HEK293 (cell line): ENCODE measurements around the gene FRMPD4.

Source experiments
- FEZF1 ChIP-seq: fragments of 450-650 bp; formaldehyde crosslinking; IDR thresholded peaks from 2 replicates; pipeline ENCODE4 v1.5.1; 2016; ENCODE audit warnings: missing biosample characterization, missing genetic modification characterization
- HOXA7 ChIP-seq: sonication (generic); formaldehyde crosslinking; IDR thresholded peaks from 2 replicates; pipeline ENCODE4 v1.8.1; 2022; ENCODE audit warnings: missing genetic modification reagents, borderline replicate concordance
- KLF10 ChIP-seq: fragments of 450-650 bp; IDR thresholded peaks from 2 replicates; pipeline ENCODE4 v1.5.1; 2018; ENCODE audit warnings: missing biosample characterization, mild to moderate bottlenecking, missing genetic modification characterization
- KLF8 ChIP-seq: fragments of 450-650 bp; formaldehyde crosslinking; IDR thresholded peaks from 2 replicates; pipeline ENCODE4 v1.5.1; 2016; ENCODE audit warnings: missing biosample characterization, missing genetic modification characterization
- OSR2 ChIP-seq: fragments of 450-650 bp; formaldehyde crosslinking; IDR thresholded peaks from 2 replicates; pipeline ENCODE4 v1.5.1; 2016; ENCODE audit warnings: missing biosample characterization, missing genetic modification characterization
- PRDM1 ChIP-seq: fragments of 450-650 bp; formaldehyde crosslinking; IDR thresholded peaks from 2 replicates; pipeline ENCODE4; 2016; ENCODE audit warnings: missing biosample characterization, missing genetic modification characterization
- SP7 ChIP-seq: fragments of 450-650 bp; formaldehyde crosslinking; IDR thresholded peaks from 2 replicates; pipeline ENCODE4 v1.5.1; 2016; ENCODE audit warnings: missing biosample characterization, missing genetic modification characterization
- ZBTB20 ChIP-seq: fragments of 450-650 bp; formaldehyde crosslinking; IDR thresholded peaks from 2 replicates; pipeline ENCODE4 v1.5.1; 2016; ENCODE audit warnings: missing biosample characterization, missing genetic modification characterization
- ZFHX2 ChIP-seq: fragments of 450-650 bp; formaldehyde crosslinking; conservative IDR thresholded peaks from 2 replicates; pipeline ENCODE4 v1.5.1; 2016; ENCODE audit warnings: missing biosample characterization, missing genetic modification characterization
- ZFP3 ChIP-seq: fragments of 450-650 bp; formaldehyde crosslinking; IDR thresholded peaks from 2 replicates; pipeline ENCODE4 v1.5.1; 2016; ENCODE audit warnings: low read depth, missing biosample characterization, missing genetic modification characterization
- ZNF114 ChIP-seq: fragments of 450-650 bp; formaldehyde crosslinking; IDR thresholded peaks from 2 replicates; pipeline ENCODE4 v1.5.0; 2017; ENCODE audit warnings: missing biosample characterization, missing genetic modification characterization
- ZNF133 ChIP-seq: fragments of 450-650 bp; formaldehyde crosslinking; IDR thresholded peaks from 2 replicates; pipeline ENCODE4 v1.5.1; 2016; ENCODE audit warnings: missing biosample characterization, missing genetic modification characterization
- ZNF146 ChIP-seq: fragments of 450-650 bp; formaldehyde crosslinking; IDR thresholded peaks from 2 replicates; pipeline ENCODE4 v1.5.1; 2016; ENCODE audit warnings: missing biosample characterization, missing genetic modification characterization
- ZNF155 ChIP-seq: fragments of 450-650 bp; formaldehyde crosslinking; IDR thresholded peaks from 2 replicates; pipeline ENCODE4 v1.5.1; 2016; ENCODE audit warnings: missing biosample characterization, missing genetic modification characterization
- ZNF366 ChIP-seq: fragments of 450-650 bp; formaldehyde crosslinking; conservative IDR thresholded peaks from 2 replicates; pipeline ENCODE4 v1.5.1; 2016; ENCODE audit warnings: missing biosample characterization, missing genetic modification characterization
- ZNF48 ChIP-seq: fragments of 450-650 bp; formaldehyde crosslinking; IDR thresholded peaks from 2 replicates; pipeline ENCODE4 v1.5.1; 2016; ENCODE audit warnings: missing biosample characterization, missing genetic modification characterization
- ZNF548 ChIP-seq: fragments of 450-650 bp; formaldehyde crosslinking; IDR thresholded peaks from 2 replicates; pipeline ENCODE4 v1.5.1; 2016; ENCODE audit warnings: missing biosample characterization, missing genetic modification characterization
- ZNF571 ChIP-seq: fragments of 450-650 bp; formaldehyde crosslinking; IDR thresholded peaks from 2 replicates; pipeline ENCODE4 v1.5.0; 2017; ENCODE audit warnings: missing biosample characterization, missing genetic modification characterization
- ZNF596 ChIP-seq: fragments of 450-650 bp; IDR thresholded peaks from 2 replicates; pipeline ENCODE4 v1.5.0; 2018; ENCODE audit warnings: missing biosample characterization, mild to moderate bottlenecking, missing genetic modification characterization, moderate library complexity
- ZNF610 ChIP-seq: fragments of 450-650 bp; formaldehyde crosslinking; IDR thresholded peaks from 2 replicates; pipeline ENCODE4 v1.5.1; 2016; ENCODE audit warnings: missing biosample characterization, missing genetic modification characterization, borderline replicate concordance
- ZNF629 ChIP-seq: fragments of 450-650 bp; formaldehyde crosslinking; IDR thresholded peaks from 2 replicates; pipeline ENCODE4 v1.5.1; 2017; ENCODE audit warnings: missing biosample characterization, missing genetic modification characterization
- ZNF677 ChIP-seq: fragments of 450-650 bp; IDR thresholded peaks from 2 replicates; pipeline ENCODE4 v1.5.0; 2018; ENCODE audit warnings: missing biosample characterization, mild to moderate bottlenecking, missing genetic modification characterization, moderate library complexity
- ZSCAN30 ChIP-seq: fragments of 450-650 bp; IDR thresholded peaks from 2 replicates; pipeline ENCODE4 v1.5.1; 2018; ENCODE audit warnings: missing biosample characterization, mild to moderate bottlenecking, missing genetic modification characterization, moderate library complexity
- ZXDB ChIP-seq: fragments of 450-650 bp; formaldehyde crosslinking; IDR thresholded peaks from 2 replicates; pipeline ENCODE4 v1.5.1; 2016; ENCODE audit warnings: missing biosample characterization, missing genetic modification characterization
- TF ChIP-seq, protein P1 (sequence below): fragments of 450-650 bp; formaldehyde crosslinking; conservative IDR thresholded peaks from 2 replicates; pipeline ENCODE4 v1.5.1; 2016; ENCODE audit warnings: low read depth, missing biosample characterization, missing genetic modification characterization
- TF ChIP-seq, protein P2 (sequence below): fragments of 450-650 bp; formaldehyde crosslinking; IDR thresholded peaks from 2 replicates; pipeline ENCODE4 v1.5.1; 2016; ENCODE audit warnings: missing biosample characterization, missing genetic modification characterization
- TF ChIP-seq, protein P3 (sequence below): fragments of 450-650 bp; formaldehyde crosslinking; IDR thresholded peaks from 2 replicates; pipeline ENCODE4 v1.5.1; 2016; ENCODE audit warnings: missing biosample characterization, missing genetic modification characterization, low read depth
- TF ChIP-seq, protein P4 (sequence below): fragments of 450-650 bp; formaldehyde crosslinking; IDR thresholded peaks from 2 replicates; pipeline ENCODE4 v1.5.1; 2017; ENCODE audit warnings: missing biosample characterization, missing genetic modification characterization
- TF ChIP-seq, protein P5 (sequence below): fragments of 450-650 bp; formaldehyde crosslinking; IDR thresholded peaks from 2 replicates; pipeline ENCODE4 v1.5.1; 2016; ENCODE audit warnings: missing biosample characterization, missing genetic modification characterization

FRMPD4 gene

DNA sequence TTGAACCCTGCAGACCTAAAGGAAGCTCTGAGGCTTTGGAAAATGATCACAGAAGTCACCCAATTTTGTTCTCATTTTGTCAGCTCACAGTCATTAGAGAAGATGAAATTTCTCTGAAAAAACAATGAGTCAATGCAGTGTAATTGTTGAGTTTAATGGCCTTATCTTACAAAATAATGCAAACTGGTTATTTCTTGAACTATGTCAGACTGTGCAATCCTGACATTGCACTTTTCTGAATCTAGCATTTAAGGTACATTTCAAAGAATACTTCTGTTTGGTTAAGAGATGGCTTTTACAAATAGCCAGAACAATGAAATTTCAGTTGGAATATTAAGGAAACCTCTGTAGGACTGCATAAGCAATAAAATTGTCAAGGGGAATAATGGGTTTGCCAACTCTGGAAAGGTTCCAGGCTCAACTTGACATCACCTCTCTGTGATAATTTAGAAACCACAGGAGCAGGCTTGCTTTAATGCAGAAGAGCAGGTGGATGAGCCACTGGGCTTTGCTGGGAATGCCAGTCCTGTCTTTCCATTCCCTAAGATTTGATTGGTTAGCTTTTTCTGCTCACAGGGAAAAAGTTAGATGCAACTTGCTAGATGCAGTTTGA is 222.8 kb downstream of the FRMPD4 start (continued):
- 0 out of 2 replicates have a peak, but pooled peaks have one; percentile 19 for TF ChIP-seq KLF10 (tag by site-specific recombination)
- TF ChIP-seq KLF8 (tag by site-specific recombination) = 0 out of 2 replicates have a peak, but pooled peaks have one; percentile 25
- TF ChIP-seq ZNF548 (tag by site-specific recombination) = no peak
- peak; percentile 45; the same call in 1 of the 2 replicates for TF ChIP-seq ZSCAN30 (tag by site-specific recombination)
- TF ChIP-seq, protein P1, sequence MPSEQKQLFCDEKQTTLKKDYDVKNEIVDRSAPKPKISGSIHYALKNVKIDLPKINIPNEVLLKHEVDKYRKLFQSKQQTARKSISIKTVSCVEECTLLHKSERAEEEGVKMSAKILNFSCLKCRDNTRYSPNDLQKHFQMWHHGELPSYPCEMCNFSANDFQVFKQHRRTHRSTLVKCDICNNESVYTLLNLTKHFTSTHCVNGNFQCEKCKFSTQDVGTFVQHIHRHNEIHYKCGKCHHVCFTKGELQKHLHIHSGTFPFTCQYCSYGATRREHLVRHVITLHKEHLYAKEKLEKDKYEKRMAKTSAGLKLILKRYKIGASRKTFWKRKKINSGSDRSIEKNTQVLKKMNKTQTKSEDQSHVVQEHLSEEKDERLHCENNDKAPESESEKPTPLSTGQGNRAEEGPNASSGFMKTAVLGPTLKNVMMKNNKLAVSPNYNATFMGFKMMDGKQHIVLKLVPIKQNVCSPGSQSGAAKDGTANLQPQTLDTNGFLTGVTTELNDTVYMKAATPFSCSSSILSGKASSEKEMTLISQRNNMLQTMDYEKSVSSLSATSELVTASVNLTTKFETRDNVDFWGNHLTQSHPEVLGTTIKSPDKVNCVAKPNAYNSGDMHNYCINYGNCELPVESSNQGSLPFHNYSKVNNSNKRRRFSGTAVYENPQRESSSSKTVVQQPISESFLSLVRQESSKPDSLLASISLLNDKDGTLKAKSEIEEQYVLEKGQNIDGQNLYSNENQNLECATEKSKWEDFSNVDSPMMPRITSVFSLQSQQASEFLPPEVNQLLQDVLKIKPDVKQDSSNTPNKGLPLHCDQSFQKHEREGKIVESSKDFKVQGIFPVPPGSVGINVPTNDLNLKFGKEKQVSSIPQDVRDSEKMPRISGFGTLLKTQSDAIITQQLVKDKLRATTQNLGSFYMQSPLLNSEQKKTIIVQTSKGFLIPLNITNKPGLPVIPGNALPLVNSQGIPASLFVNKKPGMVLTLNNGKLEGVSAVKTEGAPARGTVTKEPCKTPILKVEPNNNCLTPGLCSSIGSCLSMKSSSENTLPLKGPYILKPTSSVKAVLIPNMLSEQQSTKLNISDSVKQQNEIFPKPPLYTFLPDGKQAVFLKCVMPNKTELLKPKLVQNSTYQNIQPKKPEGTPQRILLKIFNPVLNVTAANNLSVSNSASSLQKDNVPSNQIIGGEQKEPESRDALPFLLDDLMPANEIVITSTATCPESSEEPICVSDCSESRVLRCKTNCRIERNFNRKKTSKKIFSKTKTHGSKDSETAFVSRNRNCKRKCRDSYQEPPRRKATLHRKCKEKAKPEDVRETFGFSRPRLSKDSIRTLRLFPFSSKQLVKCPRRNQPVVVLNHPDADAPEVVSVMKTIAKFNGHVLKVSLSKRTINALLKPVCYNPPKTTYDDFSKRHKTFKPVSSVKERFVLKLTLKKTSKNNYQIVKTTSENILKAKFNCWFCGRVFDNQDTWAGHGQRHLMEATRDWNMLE (tag by site-specific recombination) = peak; percentile 23; the same call in 1 of the 2 replicates
- peak; percentile 60 for TF ChIP-seq OSR2 (tag by site-specific recombination)
- no peak for TF ChIP-seq ZNF133 (tag by site-specific recombination)
- no peak for TF ChIP-seq HOXA7 (CRISPR knock-in tag)
- peak; percentile 52; the same call in 1 of the 2 replicates for TF ChIP-seq ZNF629 (tag by site-specific recombination)
- no peak for TF ChIP-seq PRDM1 (tag by site-specific recombination)
- no peak for TF ChIP-seq ZNF677 (tag by site-specific recombination)
- TF ChIP-seq ZFHX2 (tag by site-specific recombination) = no peak
- TF ChIP-seq, protein P2, sequence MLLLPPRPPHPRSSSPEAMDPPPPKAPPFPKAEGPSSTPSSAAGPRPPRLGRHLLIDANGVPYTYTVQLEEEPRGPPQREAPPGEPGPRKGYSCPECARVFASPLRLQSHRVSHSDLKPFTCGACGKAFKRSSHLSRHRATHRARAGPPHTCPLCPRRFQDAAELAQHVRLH (tag by site-specific recombination) = 0 out of 2 replicates have a peak, but pooled peaks have one; percentile 8
- peak; percentile 51; the same call in 1 of the 2 replicates for TF ChIP-seq ZXDB (tag by site-specific recombination)
- no peak for TF ChIP-seq ZNF571
- peak; percentile 23; the same call in 1 of the 2 replicates for TF ChIP-seq FEZF1 (tag by site-specific recombination)
- peak; percentile 43; the same call in 1 of the 2 replicates for TF ChIP-seq SP7 (tag by site-specific recombination)
- TF ChIP-seq ZNF610 (tag by site-specific recombination) = 0 out of 2 replicates have a peak, but pooled peaks have one; percentile 29
- TF ChIP-seq, protein P3, sequence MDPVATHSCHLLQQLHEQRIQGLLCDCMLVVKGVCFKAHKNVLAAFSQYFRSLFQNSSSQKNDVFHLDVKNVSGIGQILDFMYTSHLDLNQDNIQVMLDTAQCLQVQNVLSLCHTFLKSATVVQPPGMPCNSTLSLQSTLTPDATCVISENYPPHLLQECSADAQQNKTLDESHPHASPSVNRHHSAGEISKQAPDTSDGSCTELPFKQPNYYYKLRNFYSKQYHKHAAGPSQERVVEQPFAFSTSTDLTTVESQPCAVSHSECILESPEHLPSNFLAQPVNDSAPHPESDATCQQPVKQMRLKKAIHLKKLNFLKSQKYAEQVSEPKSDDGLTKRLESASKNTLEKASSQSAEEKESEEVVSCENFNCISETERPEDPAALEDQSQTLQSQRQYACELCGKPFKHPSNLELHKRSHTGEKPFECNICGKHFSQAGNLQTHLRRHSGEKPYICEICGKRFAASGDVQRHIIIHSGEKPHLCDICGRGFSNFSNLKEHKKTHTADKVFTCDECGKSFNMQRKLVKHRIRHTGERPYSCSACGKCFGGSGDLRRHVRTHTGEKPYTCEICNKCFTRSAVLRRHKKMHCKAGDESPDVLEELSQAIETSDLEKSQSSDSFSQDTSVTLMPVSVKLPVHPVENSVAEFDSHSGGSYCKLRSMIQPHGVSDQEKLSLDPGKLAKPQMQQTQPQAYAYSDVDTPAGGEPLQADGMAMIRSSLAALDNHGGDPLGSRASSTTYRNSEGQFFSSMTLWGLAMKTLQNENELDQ (tag by site-specific recombination) = no peak
- no peak for TF ChIP-seq ZNF146 (tag by site-specific recombination)
- no peak for TF ChIP-seq ZNF114 (tag by site-specific recombination)
- no peak for TF ChIP-seq ZNF596 (tag by site-specific recombination)
- no peak for TF ChIP-seq ZFP3 (tag by site-specific recombination)
- TF ChIP-seq, protein P4, sequence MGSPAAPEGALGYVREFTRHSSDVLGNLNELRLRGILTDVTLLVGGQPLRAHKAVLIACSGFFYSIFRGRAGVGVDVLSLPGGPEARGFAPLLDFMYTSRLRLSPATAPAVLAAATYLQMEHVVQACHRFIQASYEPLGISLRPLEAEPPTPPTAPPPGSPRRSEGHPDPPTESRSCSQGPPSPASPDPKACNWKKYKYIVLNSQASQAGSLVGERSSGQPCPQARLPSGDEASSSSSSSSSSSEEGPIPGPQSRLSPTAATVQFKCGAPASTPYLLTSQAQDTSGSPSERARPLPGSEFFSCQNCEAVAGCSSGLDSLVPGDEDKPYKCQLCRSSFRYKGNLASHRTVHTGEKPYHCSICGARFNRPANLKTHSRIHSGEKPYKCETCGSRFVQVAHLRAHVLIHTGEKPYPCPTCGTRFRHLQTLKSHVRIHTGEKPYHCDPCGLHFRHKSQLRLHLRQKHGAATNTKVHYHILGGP (tag by site-specific recombination) = no peak
- peak; percentile 68 for TF ChIP-seq ZNF366
- no peak for TF ChIP-seq ZNF48
- TF ChIP-seq ZBTB20 (tag by site-specific recombination) = no peak
- TF ChIP-seq, protein P5, sequence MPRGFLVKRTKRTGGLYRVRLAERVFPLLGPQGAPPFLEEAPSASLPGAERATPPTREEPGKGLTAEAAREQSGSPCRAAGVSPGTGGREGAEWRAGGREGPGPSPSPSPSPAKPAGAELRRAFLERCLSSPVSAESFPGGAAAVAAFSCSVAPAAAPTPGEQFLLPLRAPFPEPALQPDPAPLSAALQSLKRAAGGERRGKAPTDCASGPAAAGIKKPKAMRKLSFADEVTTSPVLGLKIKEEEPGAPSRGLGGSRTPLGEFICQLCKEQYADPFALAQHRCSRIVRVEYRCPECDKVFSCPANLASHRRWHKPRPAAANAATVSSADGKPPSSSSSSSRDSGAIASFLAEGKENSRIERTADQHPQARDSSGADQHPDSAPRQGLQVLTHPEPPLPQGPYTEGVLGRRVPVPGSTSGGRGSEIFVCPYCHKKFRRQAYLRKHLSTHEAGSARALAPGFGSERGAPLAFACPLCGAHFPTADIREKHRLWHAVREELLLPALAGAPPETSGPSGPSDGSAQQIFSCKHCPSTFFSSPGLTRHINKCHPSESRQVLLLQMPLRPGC (tag by site-specific recombination) = peak; percentile 64; the same call in 1 of the 2 replicates
- TF ChIP-seq ZNF155 (tag by site-specific recombination) = no peak
